IPS-15b (cell line): ENCODE data around the gene MAP4K4.

Source experiments
- H3K27me3 ChIP-seq: one replicate; pipeline ENCODE4 v1.6.1; 2013; ENCODE audit warnings: low read length; ENCODE audit not compliant: control insufficient read depth, insufficient read depth
- H3K36me3 ChIP-seq: one replicate; pipeline ENCODE4 v1.6.1; 2013; ENCODE audit warnings: low read length; ENCODE audit not compliant: control insufficient read depth, insufficient read depth
- H3K4me1 ChIP-seq: one replicate; pipeline ENCODE4 v1.6.1; 2013; ENCODE audit warnings: mild to moderate bottlenecking, low read length; ENCODE audit not compliant: control insufficient read depth, insufficient read depth
- H3K4me3 ChIP-seq: one replicate; pipeline ENCODE4 v1.5.1; 2013; ENCODE audit warnings: low read depth, low read length
- H3K9ac ChIP-seq: one replicate; pipeline ENCODE4 v1.6.1; 2013; ENCODE audit warnings: low read depth, mild to moderate bottlenecking, low read length
- H3K9me3 ChIP-seq: one replicate; pipeline ENCODE4 v1.6.1; 2013; ENCODE audit warnings: mild to moderate bottlenecking, low read length; ENCODE audit not compliant: control insufficient read depth, insufficient read depth

The MAP4K4 gene

DNA sequence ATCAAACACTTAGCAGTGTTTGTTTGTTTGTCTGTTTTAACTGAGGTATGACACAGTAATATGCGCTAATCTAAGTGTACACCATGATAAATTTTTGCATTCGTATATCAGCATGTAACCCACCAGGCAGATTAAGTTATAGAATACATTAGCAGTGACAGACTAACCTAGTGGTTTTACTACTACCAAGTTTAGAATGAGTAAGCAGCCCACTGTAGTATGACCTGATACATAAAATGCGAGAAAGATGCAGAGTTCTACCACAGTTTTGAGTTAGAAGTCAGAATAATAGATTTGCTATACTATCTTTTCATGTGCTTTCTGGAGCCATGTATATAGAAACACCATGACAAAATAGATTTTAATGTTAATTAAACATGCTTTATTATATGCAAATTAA is 19.1 kb upstream of the MAP4K4 start:
- no peaks in the 10 kb centered on the region for H3K27me3 ChIP-seq
- H3K9ac ChIP-seq = no peak overlapping the region
- no peaks in the 10 kb centered on the region for H3K9me3 ChIP-seq
- no peaks in the 10 kb centered on the region for H3K4me1 ChIP-seq
- H3K36me3 ChIP-seq = no peaks in the 10 kb centered on the region
- no peak overlapping the region for H3K4me3 ChIP-seq

- Histone ChIP-seq H3K4me3 (no peak overlapping the region), H3K9ac (no peak overlapping the region), H3K4me1 (no peaks in the 10 kb centered on the region), H3K9me3 (no peaks in the 10 kb centered on the region), H3K36me3 (no peaks in the 10 kb centered on the region), H3K27me3 (no peaks in the 10 kb centered on the region)
Measured at GRCh38 chr2:101679037-101679726, 18.3 kb upstream of the MAP4K4 start.

GRCh38 chr2:101679801-101680487 is 17.6 kb upstream of the MAP4K4 start:
- Histone ChIP-seq H3K9ac (no peak overlapping the region), H3K27me3 (no peaks in the 10 kb centered on the region), H3K36me3 (no peaks in the 10 kb centered on the region), H3K4me3 (no peak overlapping the region), H3K4me1 (no peaks in the 10 kb centered on the region), H3K9me3 (no peaks in the 10 kb centered on the region)

- Histone ChIP-seq H3K27me3 (no peaks in the 10 kb centered on the region), H3K9me3 (no peaks in the 10 kb centered on the region), H3K9ac (no peak overlapping the region), H3K36me3 (no peaks in the 10 kb centered on the region), H3K4me1 (no peaks in the 10 kb centered on the region), H3K4me3 (no peak overlapping the region)
Measured at GRCh38 chr2:101682311-101682710, 15.2 kb upstream of the MAP4K4 start.

DNA sequence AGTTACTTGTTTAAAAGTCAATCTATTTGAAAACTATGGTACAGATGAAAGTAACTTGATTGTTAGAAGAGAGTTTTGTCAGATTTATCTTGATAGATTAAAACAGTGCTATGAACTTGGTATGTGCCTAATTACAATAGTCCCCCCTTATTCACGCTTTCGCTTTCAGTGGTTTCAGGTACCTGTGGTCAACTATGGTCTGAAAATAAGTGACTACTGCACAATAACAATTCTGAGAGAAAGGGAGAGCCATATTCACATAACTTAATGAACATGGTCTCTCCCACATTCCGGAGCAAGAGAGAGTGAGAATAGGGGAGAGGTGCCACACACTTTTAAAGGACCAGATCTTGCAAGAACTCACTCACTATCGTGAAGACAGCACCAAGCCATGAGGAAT is 13.2 kb upstream of the MAP4K4 start:
- Histone ChIP-seq H3K4me1 (no peaks in the 10 kb centered on the region), H3K27me3 (no peaks in the 10 kb centered on the region), H3K9me3 (no peaks in the 10 kb centered on the region), H3K4me3 (no peak overlapping the region), H3K9ac (no peak overlapping the region), H3K36me3 (no peaks in the 10 kb centered on the region)

GRCh38 chr2:101688261-101688660 is 9.2 kb upstream of the MAP4K4 start:
- no peak overlapping the region for H3K4me3 ChIP-seq
- no peak overlapping the region for H3K9ac ChIP-seq
- no peaks in the 10 kb centered on the region for H3K9me3 ChIP-seq
- no peaks in the 10 kb centered on the region for H3K27me3 ChIP-seq
- no peaks in the 10 kb centered on the region for H3K36me3 ChIP-seq
- H3K4me1 ChIP-seq = no peaks in the 10 kb centered on the region

DNA sequence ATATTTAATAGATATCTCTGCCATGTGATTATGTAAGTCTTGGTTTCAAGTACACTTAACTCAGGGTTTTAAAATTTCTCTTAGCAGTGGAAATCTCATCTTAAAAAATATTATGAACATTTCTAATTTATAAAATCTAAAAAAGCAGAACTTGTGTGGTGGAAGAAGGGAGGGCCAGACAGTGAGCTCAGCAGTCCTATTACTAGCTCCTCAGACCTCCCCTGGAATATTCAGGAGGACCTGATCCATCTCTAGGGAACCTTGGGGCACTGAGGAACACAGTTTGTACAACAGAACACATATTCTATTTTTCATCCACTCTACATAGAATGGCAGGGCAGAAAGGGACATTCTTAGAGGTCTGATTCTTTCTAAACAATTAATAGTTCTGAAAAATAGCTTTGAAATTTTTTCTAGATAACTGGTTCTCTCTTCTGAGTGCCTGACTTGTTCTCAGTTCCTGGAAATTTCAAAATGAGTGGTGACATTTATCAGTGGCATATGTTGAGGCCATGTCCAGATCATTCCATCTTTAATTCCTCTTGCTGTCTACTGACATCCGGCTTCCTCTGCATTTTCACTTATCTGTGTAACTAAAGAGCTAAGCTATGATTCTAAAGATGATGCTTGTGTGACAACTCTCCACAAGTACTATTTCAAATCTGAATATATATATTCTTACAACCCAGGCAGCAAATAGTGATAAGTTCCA is 8.2 kb upstream of the MAP4K4 start:
- no peak overlapping the region for H3K9ac ChIP-seq
- no peaks in the 10 kb centered on the region for H3K27me3 ChIP-seq
- H3K36me3 ChIP-seq = no peaks in the 10 kb centered on the region
- H3K4me1 ChIP-seq = no peaks in the 10 kb centered on the region
- no peaks in the 10 kb centered on the region for H3K9me3 ChIP-seq
- no peak overlapping the region for H3K4me3 ChIP-seq

DNA sequence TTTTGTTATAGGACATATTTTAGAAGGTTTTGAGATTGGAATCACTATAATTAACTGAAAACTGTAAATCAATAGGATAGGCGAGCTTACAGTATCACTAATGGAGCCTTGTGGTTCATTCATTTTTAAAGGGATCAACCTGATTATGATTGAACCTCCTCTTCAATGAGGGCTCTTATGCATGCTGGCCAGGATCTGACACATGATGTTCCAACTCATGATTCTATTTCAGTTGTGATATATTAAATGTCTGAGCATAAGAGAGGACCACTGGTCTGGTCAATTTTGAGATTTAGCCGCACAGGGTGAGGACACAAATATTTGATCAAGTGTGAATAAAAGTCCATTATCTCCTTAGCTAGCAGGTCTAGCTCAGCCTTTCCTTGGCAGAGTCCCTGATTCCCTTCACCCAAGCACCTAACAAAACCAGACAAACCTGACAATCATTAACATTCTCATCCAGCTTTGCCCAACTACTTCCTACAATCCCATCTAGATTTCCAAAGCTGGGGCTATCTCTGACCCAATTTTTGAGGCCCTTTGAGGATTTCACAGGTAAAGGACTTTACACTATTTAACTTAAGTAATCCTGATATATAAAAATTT is 6.9 kb upstream of the MAP4K4 start:
- H3K4me1 ChIP-seq = no peaks in the 10 kb centered on the region

DNA sequence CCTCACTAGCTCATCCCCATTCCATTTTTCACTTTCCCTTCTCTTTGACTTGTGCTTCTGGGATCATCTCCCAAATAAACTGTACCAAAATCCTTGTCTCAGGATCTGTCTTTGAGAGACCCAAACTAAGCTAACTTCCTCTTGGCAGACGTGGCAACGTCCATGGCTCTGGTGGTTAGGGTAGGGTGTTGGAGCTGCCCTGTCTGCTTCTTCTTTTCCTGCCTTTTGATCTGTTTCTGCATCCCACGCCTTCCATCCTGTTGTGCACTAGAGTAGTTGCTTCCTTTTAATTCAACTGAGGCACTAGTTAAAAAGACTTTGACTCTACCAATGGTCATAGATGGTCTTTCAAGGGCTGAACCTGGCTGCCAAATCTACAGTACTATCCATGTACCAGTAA is 5.5 kb upstream of the MAP4K4 start:
- Histone ChIP-seq H3K4me3 (no peak overlapping the region), H3K27me3 (no peaks in the 10 kb centered on the region), H3K9me3 (no peaks in the 10 kb centered on the region), H3K4me1 (peaks cover 6% of the 10 kb centered on the region), H3K36me3 (no peaks in the 10 kb centered on the region), H3K9ac (no peak overlapping the region)

More for the DNA sequence above, 6.9 kb upstream of the MAP4K4 start:
- Histone ChIP-seq H3K9ac (no peak overlapping the region), H3K27me3 (no peaks in the 10 kb centered on the region), H3K9me3 (no peaks in the 10 kb centered on the region), H3K4me3 (no peak overlapping the region), H3K36me3 (no peaks in the 10 kb centered on the region)

- H3K9me3 ChIP-seq = no peaks in the 10 kb centered on the region
- no peak overlapping the region for H3K4me3 ChIP-seq
- H3K36me3 ChIP-seq = no peaks in the 10 kb centered on the region
- H3K27me3 ChIP-seq = no peaks in the 10 kb centered on the region
- no peak overlapping the region for H3K9ac ChIP-seq
- peaks cover 6% of the 10 kb centered on the region for H3K4me1 ChIP-seq
Measured at GRCh38 chr2:101692766-101693165, 4.7 kb upstream of the MAP4K4 start.

- no peaks in the 10 kb centered on the region for H3K27me3 ChIP-seq
- no peaks in the 10 kb centered on the region for H3K9me3 ChIP-seq
- no peak overlapping the region for H3K9ac ChIP-seq
- H3K4me3 ChIP-seq = no peak overlapping the region
- peaks cover 6% of the 10 kb centered on the region for H3K4me1 ChIP-seq
- no peaks in the 10 kb centered on the region for H3K36me3 ChIP-seq
Measured at GRCh38 chr2:101693991-101694588, 3.4 kb upstream of the MAP4K4 start.
